NT2/D1 (cell line): ENCODE measurements around the gene PLEKHA6.

Experiments
- SUZ12 ChIP-seq: IDR thresholded peaks from 2 replicates; pipeline ENCODE4 v1.6.1; 2011; ENCODE audit not compliant: insufficient read length, insufficient read depth; ENCODE audit errors: extremely low read depth
- ZNF274 ChIP-seq: IDR thresholded peaks from 2 replicates; pipeline ENCODE4 v1.6.1; 2011; ENCODE audit warnings: mild to moderate bottlenecking, low read depth, low read length

GRCh38 chr1:204357551-204358490, 1.9 kb downstream of the PLEKHA6 start:
- TF ChIP-seq ZNF274 (no peak), SUZ12 (no peak)
